Smooth muscle cell of the brain vasculature (primary cell): Measurements from ENCODE around the gene GDF7.

Source experiments
- DNase-seq: peaks from one replicate; pipeline ENCODE4 v3.0.0-alpha.2; 2012; ENCODE audit warnings: low read depth, low spot score

Gene GDF7

DNA sequence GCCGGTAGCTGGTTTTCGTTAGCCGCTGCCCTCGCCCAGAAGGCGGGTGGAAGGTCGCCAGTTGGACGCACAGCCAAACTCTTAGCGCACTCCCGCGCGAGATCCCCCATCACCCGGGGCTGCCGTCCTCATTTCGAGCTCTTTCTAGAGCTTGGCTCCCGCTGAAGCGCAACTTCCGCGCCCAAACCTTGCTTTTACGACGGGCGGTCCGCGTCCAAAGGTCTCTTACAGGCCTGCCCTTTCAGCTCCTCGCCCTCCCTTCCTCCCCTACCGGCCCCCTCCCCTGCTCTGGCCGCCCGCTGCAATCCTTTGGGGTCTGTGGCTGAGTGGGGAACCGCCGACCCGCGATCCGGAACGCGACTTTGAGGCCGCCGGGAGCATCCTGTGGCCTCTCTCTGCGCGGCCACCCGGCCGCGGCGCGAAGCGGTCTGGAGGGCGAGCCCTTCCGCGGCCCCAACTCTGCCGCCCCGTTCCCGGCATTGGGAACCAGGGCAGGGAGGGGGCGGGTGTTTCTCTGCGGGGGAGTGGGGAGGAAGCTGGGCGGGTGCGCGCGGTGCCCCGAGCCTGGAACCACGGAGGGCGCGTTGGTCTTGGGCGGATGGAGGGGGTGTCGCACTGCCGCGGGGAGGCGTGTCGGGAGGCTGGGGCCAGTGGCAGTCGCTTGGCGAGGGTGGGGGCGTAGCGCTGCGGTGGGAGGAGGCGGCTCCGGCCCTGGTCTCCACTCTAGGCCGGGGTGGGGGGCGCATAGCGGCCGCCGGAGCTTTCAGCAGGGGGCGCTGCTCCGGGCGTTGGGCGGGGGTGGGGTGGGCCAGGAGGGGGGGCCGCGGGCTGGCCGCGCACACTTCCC lies at the start of gene GDF7:
Gene GDF7, plus strand, starts transcription at position 841 of the 847 bp plus-strand sequence. CDS start 96 bp downstream, outside the sequence.
- no peak for DNase-seq

DNA sequence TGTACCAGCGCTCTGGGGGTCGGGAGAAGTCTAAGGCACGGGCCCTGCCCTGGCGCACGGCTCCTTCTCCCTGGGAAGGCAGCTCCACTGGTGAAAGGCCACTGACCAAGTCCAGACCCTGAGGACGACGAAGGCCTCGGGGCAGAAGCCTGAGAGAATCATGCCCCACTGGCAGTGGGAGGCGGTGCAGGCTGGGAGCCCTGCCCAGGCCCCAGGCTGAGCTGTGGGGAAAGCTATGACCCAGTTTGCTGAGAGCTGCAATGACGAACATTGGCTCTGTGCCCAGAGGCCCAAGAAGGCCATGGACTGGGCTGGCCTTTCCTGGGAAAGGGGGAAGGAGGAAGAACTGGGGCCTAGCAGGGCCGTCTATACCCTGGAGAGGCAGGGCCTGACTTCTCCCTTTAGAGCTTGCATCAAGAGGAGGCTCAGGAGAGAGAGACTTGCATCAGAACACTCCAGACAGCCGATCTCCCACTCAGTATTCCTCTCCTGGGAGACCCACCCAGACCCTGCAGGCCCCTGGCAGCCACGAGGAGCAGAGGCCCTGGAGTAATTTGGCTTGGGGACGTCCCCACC lies 49.0 kb upstream of the GDF7 start:
- peak; percentile 99 for DNase-seq

DNA sequence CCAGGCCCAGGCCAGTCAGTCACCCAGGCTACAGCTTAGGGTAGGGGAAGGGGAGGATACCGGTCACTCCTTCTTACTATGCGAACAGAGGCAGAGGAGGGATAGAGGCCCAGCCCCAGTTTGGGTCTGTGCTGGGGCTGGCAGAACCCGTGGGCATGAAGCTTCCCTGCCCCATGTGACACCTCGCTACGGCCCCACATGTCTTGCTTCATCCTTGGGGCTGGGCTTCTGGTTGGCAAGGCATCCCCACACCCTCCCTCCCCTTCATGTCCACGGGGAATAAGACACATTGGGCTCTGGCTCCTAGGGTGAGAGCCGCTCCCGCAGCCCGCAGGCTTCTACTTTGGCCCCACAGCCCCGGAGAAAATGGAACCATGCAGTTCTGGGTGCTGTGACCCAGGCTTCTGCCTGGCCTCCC lies 48.5 kb upstream of the GDF7 start:
- DNase-seq = no peak

DNA sequence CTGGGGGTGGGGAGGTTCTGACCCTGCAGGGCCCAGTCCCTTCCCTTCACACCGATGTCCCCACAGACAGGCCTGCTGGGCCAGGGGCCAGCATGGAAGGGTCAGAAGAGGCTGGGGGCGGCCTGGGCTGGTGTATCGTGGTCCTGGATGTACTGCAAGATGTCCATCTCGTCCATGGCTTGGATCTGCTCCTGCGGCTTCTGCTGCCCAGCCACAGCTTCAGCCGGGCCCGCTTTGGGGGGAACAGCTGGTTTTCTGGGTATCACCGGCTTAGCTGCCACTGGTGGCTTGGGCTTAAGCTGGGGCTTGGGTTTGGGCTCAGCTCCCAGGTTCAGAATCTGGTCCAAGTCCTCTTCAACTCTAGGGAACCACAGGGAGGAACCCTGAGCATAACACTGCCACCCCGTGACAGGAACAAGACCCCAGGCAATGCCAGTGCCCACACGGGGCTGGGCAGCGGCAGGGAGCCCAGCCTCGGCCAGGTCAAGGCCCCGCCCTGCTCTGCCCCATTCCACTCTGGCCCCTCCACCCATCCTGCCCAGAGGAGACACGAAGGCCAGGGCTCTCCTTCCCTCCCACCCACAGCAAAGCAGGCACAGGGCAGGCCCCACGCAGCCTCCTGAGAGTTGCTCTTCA lies 47.9 kb upstream of the GDF7 start:
- no peak for DNase-seq

DNA sequence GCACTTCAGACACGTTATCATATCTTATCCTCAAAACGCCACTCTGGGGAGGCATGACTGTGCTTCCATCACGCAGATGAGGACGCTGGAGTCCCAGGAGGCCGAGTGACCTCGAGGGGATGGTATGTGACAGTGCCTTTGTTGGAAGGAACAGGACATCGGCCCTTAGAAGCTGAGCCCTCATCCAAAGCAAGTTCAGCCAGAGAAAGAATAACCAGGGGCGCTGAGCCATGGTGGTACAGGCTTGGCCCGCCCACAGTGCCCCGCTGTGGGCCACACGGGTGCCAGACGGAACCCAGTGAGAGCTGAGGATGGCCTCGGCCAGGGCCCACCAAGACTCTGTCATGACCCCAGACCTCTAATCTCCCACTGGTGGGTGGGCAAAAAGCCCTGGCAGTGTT lies 47.3 kb upstream of the GDF7 start:
- DNase-seq = no peak

DNA sequence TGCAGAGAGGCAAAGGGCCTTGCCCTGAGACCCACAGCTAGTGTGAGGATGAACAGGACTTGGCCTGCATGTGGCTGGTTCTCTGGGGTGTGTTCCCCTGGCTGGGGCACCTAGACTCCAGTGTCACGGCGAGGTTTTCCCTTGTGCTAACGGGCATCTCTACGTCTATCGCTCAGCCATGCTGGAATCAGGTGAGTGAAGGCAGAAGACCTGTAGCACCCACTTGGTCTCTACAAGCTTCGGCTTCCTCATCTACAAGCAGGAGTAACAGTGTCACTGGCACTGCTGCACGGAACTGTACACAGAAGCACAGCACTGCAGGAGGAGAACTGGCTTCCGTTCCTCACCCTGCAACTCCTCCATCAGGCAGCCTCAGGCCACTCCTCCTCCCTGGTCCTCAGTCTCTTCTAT lies 46.7 kb upstream of the GDF7 start:
- DNase-seq = no peak

DNA sequence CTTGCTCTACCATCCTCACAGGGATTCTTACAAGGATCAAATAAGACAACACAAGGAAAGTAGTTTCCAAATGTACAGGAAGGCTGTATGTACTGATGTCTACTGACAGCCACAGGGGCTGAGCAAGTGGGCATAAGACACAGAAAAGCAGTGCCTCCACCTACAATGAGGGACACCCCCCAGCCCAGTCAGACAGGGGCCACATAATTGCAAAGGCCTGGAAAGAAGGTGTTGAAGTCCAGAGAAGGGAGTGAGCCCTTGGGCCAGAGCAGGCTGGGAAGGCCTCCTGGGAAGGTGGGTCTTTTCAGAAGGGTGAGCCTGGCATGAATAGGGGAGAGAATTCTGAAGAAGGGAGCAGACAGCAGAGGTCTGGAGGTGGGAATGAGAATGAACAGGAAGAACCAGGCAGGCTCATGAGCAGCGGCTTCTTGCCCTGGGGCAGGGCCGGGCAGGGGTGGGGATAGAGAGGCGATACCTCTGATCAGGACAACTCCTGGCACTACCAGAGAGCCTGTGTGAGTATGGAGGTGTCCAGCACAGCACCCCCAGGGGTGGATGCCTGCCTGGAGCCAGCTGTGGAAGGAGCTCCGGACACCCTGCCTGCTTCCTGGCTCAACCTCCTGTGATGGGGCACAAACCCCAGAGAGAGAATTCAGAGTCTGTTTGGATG lies 46.1 kb upstream of the GDF7 start:
- no peak for DNase-seq

DNA sequence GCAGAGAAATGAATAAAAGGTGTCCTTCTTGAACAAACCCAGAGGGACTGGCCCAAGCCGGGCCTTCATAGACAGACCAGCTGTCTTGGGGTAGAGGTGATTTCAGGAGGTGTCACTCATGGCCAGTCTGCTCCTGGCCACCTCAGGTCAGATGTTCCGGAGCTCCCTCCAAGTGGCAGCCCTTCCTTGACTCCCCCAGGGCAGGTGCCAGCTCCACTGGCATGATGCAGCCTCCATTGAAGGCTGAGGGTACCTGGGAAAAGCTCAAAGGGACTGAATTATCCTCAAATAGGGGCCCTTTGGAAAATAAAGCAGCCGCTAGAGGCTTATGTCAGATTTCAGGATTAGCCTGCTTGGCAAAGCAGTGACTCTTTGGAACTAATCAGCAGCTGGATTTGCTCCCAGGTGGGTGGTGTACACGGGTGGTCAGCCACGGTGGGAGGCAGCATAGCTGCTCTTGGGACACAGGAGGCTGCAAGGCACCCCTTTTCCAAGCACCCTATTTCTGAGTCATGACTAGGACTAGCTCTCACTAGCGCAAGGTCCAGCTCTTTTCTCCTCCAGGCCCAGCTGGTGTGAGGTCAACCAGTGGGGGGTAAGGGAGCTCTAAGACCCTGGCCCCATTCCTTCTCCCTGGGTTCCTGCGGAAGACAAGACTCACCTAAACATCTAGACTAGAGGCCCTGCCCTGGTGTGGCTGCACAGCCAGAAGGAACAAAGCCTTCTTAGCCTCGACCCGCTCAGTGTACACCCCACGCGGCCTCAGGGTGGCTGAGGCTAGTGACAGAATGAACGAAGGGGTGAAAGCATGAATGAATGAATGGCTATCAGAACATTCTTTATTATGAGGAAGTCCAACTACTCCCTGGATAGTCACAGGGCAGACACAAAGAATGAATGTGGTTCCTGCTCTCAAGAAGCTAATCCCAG lies 45.3 kb upstream of the GDF7 start:
- DNase-seq = no peak

DNA sequence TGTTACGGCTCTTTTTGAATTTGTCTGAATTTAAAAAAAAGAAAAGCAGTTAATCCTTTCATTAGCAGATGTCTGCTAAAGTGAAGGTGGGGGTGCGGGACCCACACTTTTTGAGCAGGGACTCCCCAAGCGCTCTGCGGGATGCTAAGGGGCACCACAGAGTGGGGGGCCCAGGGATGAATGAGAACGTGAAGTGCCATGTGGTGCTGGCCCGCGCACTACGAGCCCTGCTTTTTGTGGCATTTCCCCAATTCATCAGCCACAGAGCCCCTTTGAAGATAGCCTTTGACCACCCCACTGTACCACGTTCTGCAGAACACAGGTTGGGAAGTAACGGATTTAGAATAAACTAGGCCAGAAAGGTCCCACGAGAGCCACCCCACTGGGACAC lies 44.7 kb upstream of the GDF7 start:
- DNase-seq = no peak

DNA sequence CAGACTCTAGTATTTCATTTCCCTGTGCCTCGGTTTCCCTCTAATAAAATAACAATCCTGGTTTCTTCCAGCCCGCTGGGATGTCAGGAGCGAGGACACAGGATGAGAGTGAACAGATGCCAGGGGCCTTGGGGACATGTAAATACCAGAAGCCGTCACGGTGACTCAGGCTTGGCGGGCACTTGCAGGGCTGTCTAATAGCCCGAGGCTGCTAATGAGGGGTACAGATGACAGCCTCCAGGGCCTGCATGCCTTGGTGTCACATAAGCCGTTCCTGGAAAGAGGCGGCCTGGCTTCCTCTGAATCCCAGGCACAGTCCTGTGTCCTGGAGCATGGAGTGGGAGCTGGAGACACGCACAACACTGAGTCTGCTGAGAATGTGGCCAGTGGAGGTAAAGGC lies 44.2 kb upstream of the GDF7 start:
- DNase-seq = no peak

DNA sequence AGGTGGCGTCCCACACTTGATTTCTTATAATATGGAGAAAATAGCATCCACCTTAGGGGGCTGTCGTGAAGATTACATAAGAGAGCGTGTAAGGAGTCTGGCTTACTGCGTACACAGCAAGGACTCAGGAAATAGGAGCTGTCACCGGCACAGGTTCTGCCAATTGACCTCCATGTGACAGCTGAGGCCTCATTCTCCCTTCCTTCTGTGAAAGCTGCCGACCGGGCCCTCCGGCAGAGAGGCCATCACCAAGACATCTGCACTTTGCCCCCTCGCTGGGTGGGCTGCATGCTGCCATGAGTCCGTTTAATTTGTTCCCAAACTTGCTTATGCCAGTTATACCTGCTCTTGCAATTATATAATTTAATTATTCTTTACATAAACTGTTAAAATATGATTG lies 43.7 kb upstream of the GDF7 start:
- no peak for DNase-seq

DNA sequence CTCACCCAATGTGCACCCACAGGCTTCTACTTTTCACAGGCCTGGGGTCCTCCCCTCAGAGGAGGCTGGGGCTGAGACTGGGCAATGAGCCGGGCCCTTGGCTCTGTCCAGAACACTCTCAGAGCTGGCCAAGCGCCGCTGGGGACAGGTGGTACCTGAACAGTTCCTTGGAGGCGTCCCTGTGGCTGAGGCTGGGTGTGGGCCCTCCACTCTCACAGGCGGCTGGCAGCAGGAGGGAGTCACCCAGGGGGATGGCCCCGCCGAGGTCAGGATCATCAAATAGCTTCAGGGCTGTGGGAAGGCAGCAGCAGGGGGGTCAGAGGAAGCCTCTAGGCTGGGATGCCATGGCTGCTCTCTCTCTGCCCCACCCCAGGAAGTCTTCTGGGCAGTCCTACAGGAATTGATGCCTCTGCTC lies 43.2 kb upstream of the GDF7 start:
- DNase-seq = no peak

DNA sequence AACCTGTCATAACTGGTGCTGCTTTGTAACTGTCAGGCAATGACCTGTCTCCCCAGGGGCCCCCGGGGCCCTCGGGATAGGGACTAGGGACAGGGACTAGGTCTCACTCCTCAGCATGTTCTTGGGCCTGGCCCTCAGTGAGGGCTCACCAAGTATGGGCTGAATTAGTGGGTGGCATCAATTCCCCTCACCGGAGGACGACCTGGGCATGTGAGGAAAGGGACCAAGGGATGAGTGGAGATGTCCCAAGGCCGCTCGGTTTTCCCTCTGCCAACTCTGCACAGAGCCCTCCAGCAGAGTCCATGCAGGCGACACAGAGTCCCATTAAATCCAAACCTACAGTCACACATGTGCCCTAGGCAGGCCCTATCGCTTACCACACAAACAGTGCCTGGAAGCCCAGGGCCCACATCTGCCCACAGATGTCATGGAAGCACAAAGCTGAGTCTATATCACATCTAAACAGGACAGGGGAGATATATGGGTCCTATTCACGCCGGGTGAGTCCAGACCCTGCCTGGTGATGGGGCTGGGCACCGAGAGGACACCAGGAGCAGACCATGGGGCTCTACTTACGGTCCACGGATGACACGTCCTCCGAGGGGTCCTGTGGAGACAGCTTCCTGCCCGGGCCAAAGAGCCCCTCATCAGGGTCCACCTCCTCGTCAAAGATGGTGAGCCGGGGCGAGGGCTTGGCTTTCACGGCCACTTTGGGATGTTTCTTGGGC lies 42.6 kb upstream of the GDF7 start:
- no peak for DNase-seq

DNA sequence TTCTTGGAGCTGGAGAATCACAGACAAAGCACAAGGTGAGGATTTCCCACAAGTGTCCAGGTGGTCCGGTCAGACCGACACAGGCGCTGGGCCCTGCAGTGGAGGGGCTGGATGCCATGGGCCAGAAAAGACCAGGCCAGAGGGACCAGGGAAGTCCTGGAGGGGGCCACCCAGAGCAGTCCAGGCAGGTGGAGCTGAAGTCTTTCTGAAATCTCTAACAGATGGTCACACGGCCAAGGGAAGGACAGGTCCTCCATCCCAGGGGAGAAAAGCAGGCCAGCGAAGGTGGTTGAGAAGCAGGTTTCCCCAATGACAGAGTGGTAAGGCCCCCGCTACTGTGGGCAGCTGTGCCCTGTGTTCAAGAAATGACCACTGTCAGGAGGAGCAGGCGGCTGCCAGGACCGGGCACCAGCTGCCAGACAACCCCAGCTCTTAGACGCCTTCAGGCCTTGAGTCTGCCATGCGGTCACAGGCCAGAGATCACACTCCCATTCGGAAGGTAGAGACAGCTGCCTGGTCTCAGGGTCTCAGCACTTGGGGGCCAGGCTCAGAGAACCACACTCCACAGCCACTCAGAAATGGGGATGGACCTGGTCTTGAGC lies 42.0 kb upstream of the GDF7 start:
- no peak for DNase-seq

DNA sequence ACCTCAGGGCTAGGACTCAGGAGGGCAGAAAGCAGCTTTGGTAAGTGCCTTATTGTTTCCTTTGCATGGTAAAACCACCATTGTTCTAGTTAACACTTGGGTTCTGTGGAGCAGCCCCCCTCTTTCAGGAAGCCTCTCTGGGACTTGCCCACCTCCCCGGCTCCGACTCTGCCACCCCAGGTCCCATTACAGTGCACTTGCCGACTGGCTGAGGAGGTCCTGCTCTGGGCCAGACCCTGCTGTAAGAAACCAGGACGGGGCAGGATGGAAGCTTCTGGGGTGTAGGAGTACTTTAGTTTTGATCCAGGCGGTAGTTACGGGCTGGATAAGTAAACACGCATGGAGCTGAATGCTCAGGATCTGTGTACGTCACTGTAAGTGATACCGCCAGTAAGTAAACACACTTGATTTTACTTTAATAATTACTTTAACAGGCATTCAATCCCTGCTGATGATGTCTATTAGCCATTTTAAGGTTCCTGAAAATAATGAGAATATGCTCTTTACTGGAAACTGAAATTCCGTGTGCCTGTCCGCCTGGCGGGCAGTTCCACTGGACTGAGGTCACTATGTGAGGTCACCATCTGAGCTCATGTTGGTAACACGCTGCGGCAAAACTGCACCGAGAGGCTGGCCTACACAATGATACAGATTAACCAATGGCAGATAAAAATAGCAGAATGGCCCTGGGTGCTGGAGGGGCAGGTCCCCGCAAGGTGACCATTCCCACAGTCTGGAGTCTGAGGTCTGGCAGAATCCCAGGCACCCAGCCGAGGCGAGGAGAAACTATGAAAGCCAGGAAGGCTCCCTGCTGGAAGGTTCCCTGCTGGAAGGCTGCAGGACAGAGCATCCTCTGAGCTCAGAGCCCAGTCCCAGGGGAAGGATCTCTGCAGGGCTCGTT lies 41.2 kb upstream of the GDF7 start:
- peak; percentile 85 for DNase-seq

DNA sequence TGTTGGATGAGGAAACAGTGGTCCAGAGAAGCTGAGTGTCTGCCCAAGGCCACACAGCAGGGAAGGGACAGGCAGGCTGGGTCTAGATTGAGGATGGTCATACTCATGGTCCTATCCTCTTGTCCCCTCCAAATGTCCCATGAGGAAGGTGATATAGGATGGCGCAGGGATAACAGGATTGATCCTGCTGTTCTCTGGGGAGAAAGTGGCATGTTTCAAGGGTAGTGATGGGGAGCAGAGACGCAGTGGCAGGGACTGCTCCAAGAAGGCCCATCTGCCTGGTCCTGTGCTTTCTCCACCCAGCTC lies 40.6 kb upstream of the GDF7 start:
- DNase-seq = no peak

DNA sequence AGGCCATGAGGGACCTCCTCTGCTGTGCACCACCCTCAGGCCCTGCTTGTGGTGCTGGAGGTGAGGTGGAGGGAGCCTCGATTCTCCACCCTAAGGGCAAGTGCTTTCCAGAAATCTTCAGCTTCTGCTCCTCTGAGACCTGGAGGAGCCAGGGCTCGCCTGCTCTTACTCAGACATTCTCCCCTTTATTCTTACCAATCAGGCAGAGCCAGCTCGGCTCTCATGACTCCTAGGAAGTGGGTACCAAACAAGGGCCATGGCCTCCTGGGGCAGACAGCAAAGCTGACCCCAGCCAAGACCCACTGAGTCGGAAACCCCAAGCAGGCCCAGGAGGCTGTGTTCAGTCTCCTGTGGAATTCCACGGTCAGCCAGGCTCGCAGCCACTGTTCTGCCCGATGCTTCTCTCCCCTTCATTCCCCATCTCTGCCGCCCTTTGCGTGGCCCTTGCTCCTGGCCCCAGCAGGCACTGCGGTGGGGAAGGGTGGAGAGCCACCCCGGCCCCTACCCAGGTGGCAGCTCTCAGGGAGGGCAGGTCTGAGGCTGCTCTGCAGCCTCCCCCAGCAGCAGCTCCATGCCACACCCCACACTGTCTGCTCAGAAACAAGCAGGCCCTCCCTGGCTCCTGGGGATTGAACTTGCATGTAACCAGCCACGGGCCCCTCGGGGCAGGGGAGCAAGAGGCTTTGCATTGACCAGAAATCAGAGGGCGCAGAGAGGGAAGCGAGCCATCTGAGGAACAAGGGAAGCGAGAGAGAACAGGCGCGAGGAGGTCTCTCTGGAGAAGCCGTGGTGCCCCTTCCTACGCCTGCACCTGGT lies 40.0 kb upstream of the GDF7 start:
- no peak for DNase-seq

DNA sequence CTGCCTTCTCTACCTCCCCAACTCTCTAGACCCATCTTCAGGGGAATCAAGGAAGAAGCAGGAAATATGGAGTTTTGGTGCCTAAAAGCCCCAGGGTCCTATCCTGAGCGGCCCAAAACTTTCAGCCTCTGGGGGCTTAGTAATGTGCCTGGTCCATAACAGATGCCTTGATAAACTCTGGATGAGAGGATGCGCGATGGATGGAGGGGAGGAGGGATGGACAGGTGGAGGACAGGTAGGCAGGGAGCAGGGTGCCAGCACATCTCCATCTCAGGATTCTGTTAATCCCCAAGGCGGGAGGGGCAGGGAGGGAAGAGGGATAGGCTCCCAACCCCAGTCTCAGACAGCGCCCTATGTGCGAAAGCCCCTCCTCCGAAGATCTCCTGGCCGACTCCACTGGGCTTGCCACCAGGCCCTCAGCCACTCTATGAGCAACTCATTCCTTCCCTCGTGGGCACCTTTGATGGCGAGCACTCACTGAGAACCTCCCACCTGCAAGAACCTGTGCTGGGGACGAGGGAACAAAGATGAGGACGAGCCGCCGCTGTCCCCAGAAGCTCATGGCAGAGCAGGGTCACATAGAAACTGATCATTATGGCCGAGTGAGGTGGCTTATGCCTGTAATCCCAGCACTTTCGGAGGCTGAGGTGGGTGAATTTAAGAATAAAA lies 39.1 kb upstream of the GDF7 start:
- no peak for DNase-seq
